Right lobe of liver (tissue), 6 donors: ENCODE results near the gene KBTBD3. TPM values are rescaled to one million over a fixed set of nuclear protein-coding genes. Genes with fewer than 3 reads are reported as not detected.

Experiments used
- ATAC-seq, 4 donors: fragments of 200-7000 bp; cut with Tn5 transposase; one replicate each; pipeline ENCODE4 v1.9.1; 2020; ENCODE audit warnings: mild to moderate bottlenecking in 4 of 4, moderate library complexity in 4 of 4
- DNase-seq, 3 donors: peaks; one replicate each; pipeline ENCODE4 v3.0.0-alpha.2; 2020
- H3K27ac ChIP-seq, 3 donors: fragments of 200-600 bp; one replicate each; pipeline ENCODE4 v1.8.0; 2022
- H3K27me3 ChIP-seq, 2 donors: fragments of 200-600 bp; one replicate each; pipeline ENCODE4 v1.8.0; 2022
- H3K36me3 ChIP-seq, 4 donors: fragments of 200-600 bp; sonication (generic) in 1 of 4; one replicate each; pipeline versions ENCODE4 v1.5.1 to v1.8.0; 2017 to 2022; ENCODE audit warnings: control low read depth in 1 of 4
- H3K4me1 ChIP-seq, 4 donors: fragments of 200-600 bp; sonication (generic) in 1 of 4; one replicate each; pipeline versions ENCODE4 v1.5.1 to v1.8.0; 2017 to 2022; ENCODE audit warnings: control low read depth in 1 of 4
- H3K4me3 ChIP-seq, 3 donors: fragments of 200-600 bp; one replicate each; pipeline ENCODE4 v1.8.0; 2022
- H3K9me3 ChIP-seq, 4 donors: fragments of 200-600 bp; sonication (generic) in 1 of 4; one replicate each; pipeline versions ENCODE4 v1.5.1 to v1.8.0; 2017 to 2022; ENCODE audit warnings: control low read depth in 1 of 4
- POLR2A ChIP-seq: fragments of 450-650 bp; IDR thresholded peaks from one replicate; pipeline ENCODE4 v1.6.1; 2017; ENCODE audit warnings: antibody characterized with exemption, mild to moderate bottlenecking
- WGBS: methylation state at CpG from one replicate; pipeline ENCODE4 v1.1.6; 2018; ENCODE audit warnings: low coverage, low lambda C conversion rate; ENCODE audit not compliant: insufficient coverage; ENCODE audit errors: missing lambda C conversion rate; 5-methylcytosine and 5-hydroxymethylcytosine counted together
- intact Hi-C, 2 donors: fragments of 100-400 bp; cut with DNase I; formaldehyde crosslinking; loops; one replicate each; pipeline versions ENCODE4 v1.11.2 to v1.14.1; 2022
- total RNA-seq, 6 experiments: library from RNA; depleted of rRNA in 2 of 6; stranded (reverse); fragments of >200 nt in 2 of 6; fragmentation: NEBNext Ultra II Directional in 3 of 6; extraction: Animal tissue kit (Norgen Biotek cat#: 25700) in 3 of 6; gene quantifications; one replicate each; pipeline versions ENCODE4 v1.1.0 to v1.2.4, GENCODE V29; 2016 to 2023
- TF ChIP-seq, protein P1 (sequence below), 4 donors: fragments of 200-600 bp in 3 of 4; fragments of 450-650 bp in 1 of 4; IDR thresholded peaks; one replicate each; pipeline versions ENCODE4 v1.5.1 to v1.8.0; 2016 to 2022; ENCODE audit warnings: antibody characterized with exemption in 4 of 4, mild to moderate bottlenecking in 2 of 4
- donor health status: DM: no; HTN: yes; CAD: no.
- donor health status: DM: no; HTN: no; CAD: no.
- donor health status: DM: no; HTN: no; CAD: no.
- donor health status: DM: no; HTN: yes; CAD: no.
- donor health status: DM: no; HTN: yes; CAD: no.

The KBTBD3 gene
- total RNA-seq, 6 experiments from 2014 or later: 1.9 to 5.0 (median 2.6) TPM

DNA sequence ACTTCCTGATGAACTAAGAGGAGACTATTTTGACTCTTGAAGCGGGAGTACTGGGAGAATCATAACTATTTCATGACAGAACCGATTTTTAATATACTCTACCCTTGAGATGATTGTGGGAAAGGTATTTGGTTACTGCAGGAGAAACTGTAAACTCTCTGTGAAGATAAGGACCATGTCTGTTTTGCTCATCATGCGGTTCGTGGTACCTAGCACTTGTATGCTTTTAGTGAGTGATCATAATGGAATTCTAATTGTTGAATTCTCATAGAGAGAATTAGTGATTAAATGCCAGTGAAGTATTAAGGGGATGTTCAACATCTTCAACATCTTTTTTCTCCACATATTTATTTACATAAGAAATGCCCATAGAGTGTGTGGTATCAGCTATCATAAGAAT lies 11.7 kb upstream of the KBTBD3 start:
- H3K4me1 ChIP-seq: peaks cover 0 to 21% (median 4%) of the 10 kb centered on the region in 4 donors
- intact Hi-C loops: no loop called here
- H3K27ac ChIP-seq: no peak overlapping the region
- TF ChIP-seq, protein P1, sequence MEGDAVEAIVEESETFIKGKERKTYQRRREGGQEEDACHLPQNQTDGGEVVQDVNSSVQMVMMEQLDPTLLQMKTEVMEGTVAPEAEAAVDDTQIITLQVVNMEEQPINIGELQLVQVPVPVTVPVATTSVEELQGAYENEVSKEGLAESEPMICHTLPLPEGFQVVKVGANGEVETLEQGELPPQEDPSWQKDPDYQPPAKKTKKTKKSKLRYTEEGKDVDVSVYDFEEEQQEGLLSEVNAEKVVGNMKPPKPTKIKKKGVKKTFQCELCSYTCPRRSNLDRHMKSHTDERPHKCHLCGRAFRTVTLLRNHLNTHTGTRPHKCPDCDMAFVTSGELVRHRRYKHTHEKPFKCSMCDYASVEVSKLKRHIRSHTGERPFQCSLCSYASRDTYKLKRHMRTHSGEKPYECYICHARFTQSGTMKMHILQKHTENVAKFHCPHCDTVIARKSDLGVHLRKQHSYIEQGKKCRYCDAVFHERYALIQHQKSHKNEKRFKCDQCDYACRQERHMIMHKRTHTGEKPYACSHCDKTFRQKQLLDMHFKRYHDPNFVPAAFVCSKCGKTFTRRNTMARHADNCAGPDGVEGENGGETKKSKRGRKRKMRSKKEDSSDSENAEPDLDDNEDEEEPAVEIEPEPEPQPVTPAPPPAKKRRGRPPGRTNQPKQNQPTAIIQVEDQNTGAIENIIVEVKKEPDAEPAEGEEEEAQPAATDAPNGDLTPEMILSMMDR (IDR thresholded peaks at IDR 0.05): no peak
- TF ChIP-seq POLR2A: no peak
- DNase-seq (no peak), ATAC-seq (no peak)
- no peak overlapping the region for H3K4me3 ChIP-seq
- H3K9me3 ChIP-seq: no peaks in the 10 kb centered on the region
- 88% methylated on average over 4 of the region's 4 CpGs for WGBS
- peaks cover 0 to 34% (median 11%) of the 10 kb centered on the region in 4 donors for H3K36me3 ChIP-seq
- H3K27me3 ChIP-seq: no peaks in the 10 kb centered on the region

DNA sequence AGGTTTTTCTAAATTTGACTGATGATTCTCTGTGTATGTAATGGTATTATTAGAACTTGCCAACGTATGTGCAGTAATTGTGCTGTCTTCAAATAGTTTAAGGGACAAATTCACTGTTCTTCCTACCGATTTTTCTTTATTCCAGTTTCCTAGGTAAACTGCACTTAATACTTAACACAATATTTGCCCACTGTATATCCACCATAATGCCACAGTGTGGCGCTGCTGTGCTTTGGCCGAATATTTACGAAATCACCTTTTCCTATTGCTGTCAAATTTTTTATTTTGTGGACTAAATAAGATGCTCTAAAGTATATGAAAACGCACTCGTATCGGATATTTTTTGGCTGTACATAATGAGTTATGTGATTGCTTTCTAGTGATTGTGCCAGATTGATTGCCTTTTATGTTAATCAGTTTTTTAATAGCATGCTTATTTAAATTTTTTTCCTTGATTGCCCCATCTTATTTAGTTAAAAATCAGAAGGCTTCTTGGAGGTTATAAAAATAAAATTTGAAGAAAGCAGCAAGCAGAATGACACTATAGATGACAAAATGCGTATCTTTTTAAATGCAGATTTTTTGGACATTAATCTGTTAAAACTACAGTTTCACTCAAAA lies 10.8 kb upstream of the KBTBD3 start:
- Histone ChIP-seq H3K4me1 (peaks cover 0 to 21% (median 4%) of the 10 kb centered on the region in 4 donors), H3K27me3 (no peaks in the 10 kb centered on the region), H3K4me3 (no peak overlapping the region), H3K36me3 (peaks cover 0 to 26% (median 8%) of the 10 kb centered on the region in 4 donors), H3K27ac (no peak overlapping the region), H3K9me3 (no peaks in the 10 kb centered on the region)
- WGBS: 17% methylated on average over 9 of the region's 9 CpGs
- intact Hi-C loops: no loop called here
- DNase-seq (peak in 2 of 3 donors; percentile 24 to 47), ATAC-seq (peak; percentile 78 to 90 (median 86))
- TF ChIP-seq POLR2A: no peak
- TF ChIP-seq, protein P1 (IDR thresholded peaks at IDR 0.05): peak; percentile 78 to 87 (median 85)

DNA sequence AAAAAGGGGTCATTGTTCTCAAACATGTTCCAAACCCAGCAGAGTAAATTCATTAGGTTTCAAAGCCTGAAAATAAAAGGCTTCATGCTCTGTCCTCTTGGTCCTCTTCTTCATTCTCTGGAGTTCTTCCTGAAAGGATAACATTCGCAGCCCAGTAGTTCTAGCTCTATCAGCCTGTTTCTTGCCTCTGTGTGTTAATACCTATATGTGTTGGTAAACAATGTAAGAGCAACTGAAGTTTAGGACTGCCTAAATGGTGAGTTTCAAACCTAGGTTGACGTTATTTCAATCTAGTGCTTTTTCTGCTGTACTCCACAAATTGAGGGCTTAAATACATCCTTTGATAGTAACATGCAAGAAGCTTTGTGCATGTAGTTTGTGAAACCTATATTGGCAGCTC lies 9.7 kb upstream of the KBTBD3 start:
- no peak overlapping the region for H3K27ac ChIP-seq
- ATAC-seq: peak in 2 of 4 donors; percentile 11 to 36
- H3K4me1 ChIP-seq: peaks cover 0 to 21% (median 7%) of the 10 kb centered on the region in 4 donors
- H3K27me3 ChIP-seq: no peaks in the 10 kb centered on the region
- TF ChIP-seq, protein P1 (IDR thresholded peaks at IDR 0.05): no peak
- no peak for TF ChIP-seq POLR2A
- no peak overlapping the region for H3K4me3 ChIP-seq
- H3K36me3 ChIP-seq: peaks cover 0 to 16% (median 5%) of the 10 kb centered on the region in 4 donors
- H3K9me3 ChIP-seq: no peaks in the 10 kb centered on the region
- WGBS: 49% methylated on average over 2 of the region's 2 CpGs
- DNase-seq: no peak
- intact Hi-C loops: no loop called here

DNA sequence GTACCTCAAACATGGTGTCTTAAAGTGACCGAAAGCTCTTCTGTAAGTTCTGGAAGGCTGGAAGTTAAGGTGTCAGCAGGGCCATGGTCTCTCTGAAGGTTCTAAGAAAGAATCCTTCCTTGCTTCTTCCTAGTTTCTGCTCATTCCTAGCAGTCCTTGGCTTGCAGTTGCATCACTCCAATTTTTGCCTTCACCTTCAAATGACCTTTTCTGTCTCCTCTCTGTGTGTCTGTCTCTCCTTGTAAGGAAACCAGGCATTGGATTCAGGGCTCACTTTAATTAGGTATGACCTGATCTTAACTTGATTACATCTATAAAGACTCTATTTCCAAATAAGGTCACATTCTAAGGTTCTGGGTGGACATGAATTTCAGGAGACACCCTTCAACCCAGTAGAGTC lies 9.0 kb upstream of the KBTBD3 start:
- Histone ChIP-seq H3K4me3 (no peak overlapping the region), H3K36me3 (peaks cover 0 to 8% (median 1%) of the 10 kb centered on the region in 4 donors), H3K27ac (no peak overlapping the region), H3K27me3 (no peaks in the 10 kb centered on the region), H3K4me1 (peaks cover 0 to 21% (median 7%) of the 10 kb centered on the region in 4 donors), H3K9me3 (no peaks in the 10 kb centered on the region)
- DNase-seq (no peak), ATAC-seq (no peak)
- TF ChIP-seq, protein P1 (IDR thresholded peaks at IDR 0.05): no peak
- no peak for TF ChIP-seq POLR2A
- intact Hi-C loops: no loop called here
- WGBS: 100% methylated on average over 1 of the region's 1 CpG
